HepG2 (cell line): ENCODE measurements around the gene KCND2. TPM values are rescaled to one million over a fixed set of nuclear protein-coding genes. Genes with fewer than 3 reads are reported as not detected.

ENCODE experiments used
- ATAC-seq: fragments of 200-7000 bp; cut with Tn5 transposase; 3 replicates; pipeline ENCODE4 v1.9.1; 2020; ENCODE audit warnings: mild to moderate bottlenecking, moderate library complexity
- BruUV-seq: library from RNA; stranded (reverse); fragments of 400-500 nt; replicated peaks from 2 replicates; lab custom pipeline; 2021; lab: Mats Ljungman, UMichigan
- CTCF ChIA-PET: fragments of 300-600 bp; formaldehyde crosslinking; extraction: SDS; loops from one replicate; lab custom pipeline; 2021; ENCODE audit warnings: low total read pairs, inconsistent platforms, low intra/inter-chr PET ratio; lab: Yijun Ruan, JAX
- POLR2A ChIA-PET: fragments of 350-600 bp; sonication (Branson Sonifier 250); formaldehyde crosslinking; loops from one replicate; lab custom pipeline; 2020; ENCODE audit warnings: antibody characterized with exemption, inconsistent platforms; lab: Yijun Ruan, JAX
- DNase-seq: peaks from one replicate; pipeline ENCODE4 v3.0.0-alpha.2; 2015; ENCODE audit warnings: low spot score
- FAIRE-seq: peaks from 3 replicates; lab custom pipeline; 2011; peaks lifted over from hg19 to GRCh38; lab: Jason Lieb, UNC
- H2AFZ ChIP-seq: one replicate; pipeline ENCODE4 v1.6.1; 2011; ENCODE audit warnings: low read length, inconsistent platforms
- H3K27ac ChIP-seq: fragments of 300-600 bp; 3 replicates; pipeline ENCODE4 v1.8.0; 2011; ENCODE audit warnings: mixed run types, mild to moderate bottlenecking, mixed read lengths, low read length, inconsistent platforms; ENCODE audit not compliant: insufficient read depth; ENCODE audit errors: extremely low read length
- H3K27me3 ChIP-seq, 2 experiments: fragments of 200-600 bp in 1 of 2; 2 replicates in 1 of 2; 3 replicates in 1 of 2; pipeline versions ENCODE4 v1.6.0 to v1.8.0; 2011; ENCODE audit warnings: low read length in 2 of 2, mild to moderate bottlenecking in 2 of 2, moderate library complexity in 2 of 2, inconsistent platforms in 1 of 2; ENCODE audit not compliant: insufficient read depth in 2 of 2, control insufficient read depth in 1 of 2
- H3K36me3 ChIP-seq, 2 experiments: fragments of 200-600 bp in 1 of 2; replicated peaks in 1 of 2; 2 replicates in 1 of 2; 3 replicates in 1 of 2; pipeline versions ENCODE4 v1.5.1 to v1.8.0; 2011; ENCODE audit warnings: low read length in 2 of 2, inconsistent platforms in 1 of 2; ENCODE audit not compliant: insufficient read depth in 2 of 2, control insufficient read depth in 1 of 2
- H3K4me1 ChIP-seq: 2 replicates; pipeline ENCODE4 v1.5.1; 2012; ENCODE audit warnings: low read length, inconsistent platforms; ENCODE audit not compliant: insufficient read depth
- H3K4me2 ChIP-seq: 2 replicates; pipeline ENCODE4 v1.6.0; 2011; ENCODE audit warnings: low read depth, low read length, inconsistent platforms
- H3K4me3 ChIP-seq, 3 experiments: fragments of 200-600 bp in 1 of 3; sonication (generic), shearing (Covaris generic) in 1 of 3; replicated peaks in 1 of 3; 2 replicates each; pipeline ENCODE4 v1.5.1; 2011 to 2016; ENCODE audit warnings: low read length in 3 of 3, inconsistent platforms in 2 of 3, low read depth in 2 of 3, mild to moderate bottlenecking in 2 of 3, control low read depth in 1 of 3, mixed read lengths in 1 of 3; ENCODE audit not compliant: insufficient read depth in 1 of 3
- H3K79me2 ChIP-seq: one replicate; pipeline ENCODE4 v1.6.1; 2011; ENCODE audit warnings: low read length, inconsistent platforms; ENCODE audit not compliant: insufficient read depth
- H3K9ac ChIP-seq: 2 replicates; pipeline ENCODE4 v1.6.0; 2011; ENCODE audit warnings: mild to moderate bottlenecking, low read depth, low read length, inconsistent platforms; ENCODE audit not compliant: insufficient read depth
- H3K9me3 ChIP-seq: 2 replicates; pipeline ENCODE4 v1.5.1; 2012; ENCODE audit warnings: mild to moderate bottlenecking, low read length
- H4K20me1 ChIP-seq: 2 replicates; pipeline ENCODE4 v1.6.0; 2011; ENCODE audit warnings: inconsistent platforms, mild to moderate bottlenecking, low read length, moderate library complexity; ENCODE audit not compliant: insufficient read depth
- ATRX ChIP-seq: sonication (generic); formaldehyde crosslinking; IDR thresholded peaks from 2 replicates; pipeline ENCODE4 v1.4.0; 2020; ENCODE audit warnings: missing genetic modification reagents, borderline replicate concordance
- ETV5 ChIP-seq: IDR thresholded peaks from 2 replicates; pipeline ENCODE4 v1.6.1; 2018; ENCODE audit warnings: missing biosample characterization, missing genetic modification reagents, inconsistent platforms, borderline replicate concordance
- KDM4B ChIP-seq: sonication (generic); formaldehyde crosslinking; IDR thresholded peaks from 2 replicates; pipeline ENCODE4 v1.4.0; 2020; ENCODE audit warnings: missing genetic modification reagents
- PRDM4 ChIP-seq: sonication (generic); formaldehyde crosslinking; IDR thresholded peaks from 2 replicates; pipeline ENCODE4 v1.9.0; 2021; ENCODE audit warnings: missing genetic modification reagents, borderline replicate concordance
- SMAD3 ChIP-seq: sonication (generic); formaldehyde crosslinking; IDR thresholded peaks from 2 replicates; pipeline ENCODE4 v1.4.0; 2020; ENCODE audit warnings: missing genetic modification reagents
- TFDP2 ChIP-seq: sonication (generic); formaldehyde crosslinking; IDR thresholded peaks from 2 replicates; pipeline ENCODE4 v1.4.0; 2020; ENCODE audit warnings: missing genetic modification reagents
- TMF1 ChIP-seq: sonication (generic); formaldehyde crosslinking; IDR thresholded peaks from 2 replicates; pipeline ENCODE4 v1.8.1; 2022; ENCODE audit warnings: low read depth, missing genetic modification reagents
- TP53 ChIP-seq: sonication (generic); formaldehyde crosslinking; conservative IDR thresholded peaks from 2 replicates; pipeline ENCODE4 v1.4.0; 2020; ENCODE audit warnings: missing genetic modification reagents
- YY1 ChIP-seq: IDR thresholded peaks from 2 replicates; pipeline ENCODE4 v1.6.1; 2011; ENCODE audit warnings: low read length, low read depth, moderate library complexity, mild to moderate bottlenecking; ENCODE audit not compliant: insufficient read depth, insufficient replicate concordance
- ZBTB46 ChIP-seq: sonication (generic); formaldehyde crosslinking; IDR thresholded peaks from 2 replicates; pipeline ENCODE4 v1.4.0; 2020; ENCODE audit warnings: mild to moderate bottlenecking, missing genetic modification reagents, borderline replicate concordance
- ZNF101 ChIP-seq: sonication (generic); formaldehyde crosslinking; IDR thresholded peaks from 2 replicates; pipeline ENCODE4 v1.4.0; 2020; ENCODE audit warnings: mild to moderate bottlenecking, low read depth, missing genetic modification reagents, borderline replicate concordance
- ZNF232 ChIP-seq: sonication (generic); formaldehyde crosslinking; IDR thresholded peaks from 2 replicates; pipeline ENCODE4 v1.4.0; 2020; ENCODE audit warnings: missing genetic modification reagents, borderline replicate concordance
- ZNF234 ChIP-seq: sonication (generic); formaldehyde crosslinking; conservative IDR thresholded peaks from 2 replicates; pipeline ENCODE4 v1.5.1; 2020; ENCODE audit warnings: mild to moderate bottlenecking, missing genetic modification reagents
- ZNF446 ChIP-seq: sonication (generic); formaldehyde crosslinking; IDR thresholded peaks from 2 replicates; pipeline ENCODE4 v1.5.0; 2020; ENCODE audit warnings: mild to moderate bottlenecking, missing genetic modification reagents
- ZNF598 ChIP-seq: sonication (generic); formaldehyde crosslinking; IDR thresholded peaks from 2 replicates; pipeline ENCODE4 v1.5.1; 2020; ENCODE audit warnings: mild to moderate bottlenecking, missing genetic modification reagents, borderline replicate concordance
- ZNF709 ChIP-seq: sonication (generic); formaldehyde crosslinking; IDR thresholded peaks from 2 replicates; pipeline ENCODE4 v1.5.0; 2020; ENCODE audit warnings: mild to moderate bottlenecking, missing genetic modification reagents
- ZNF761 ChIP-seq: sonication (generic); formaldehyde crosslinking; conservative IDR thresholded peaks from 2 replicates; pipeline ENCODE4 v1.4.0; 2020; ENCODE audit warnings: mild to moderate bottlenecking, missing genetic modification reagents
- ZNF800 ChIP-seq: sonication (generic); formaldehyde crosslinking; IDR thresholded peaks from 2 replicates; pipeline ENCODE4 v1.4.0; 2020; ENCODE audit warnings: missing genetic modification reagents
- WGBS: methylation state at CpG from one replicate; pipeline ENCODE4 v1.1.6; 2017; ENCODE audit warnings: low lambda C conversion rate; 5-methylcytosine and 5-hydroxymethylcytosine counted together
- in situ Hi-C: cut with HindIII; loops from 2 replicates; pipeline ENCODE4 v1.10.0; 2017; ENCODE audit warnings: low pct_unique_long_range_greater_than_20kb; ENCODE audit not compliant: extremely low pct_ligation_motif_present
- intact Hi-C: fragments of 100-400 bp; cut with micrococcal nuclease; formaldehyde crosslinking; loops from one replicate; pipeline ENCODE4 v1.10.0; 2022; ENCODE audit not compliant: unreplicated experiment
- polyA plus RNA-seq, 8 experiments: library from polyadenylated mRNA; depleted of rRNA in 3 of 8; stranded (reverse) in 7 of 8; unstranded in 1 of 8; fragments of >200 nt; fragmentation: Illumina TruSeq in 4 of 8; extraction: Trizol in 4 of 8; gene quantifications; 2 replicates each; pipeline versions ENCODE4 v1.2.1 to v1.2.3, GENCODE V29; 2011 to 2016; ENCODE audit warnings: low read depth in 4 of 8, missing spikeins in 1 of 8, mixed read lengths in 1 of 8; ENCODE audit not compliant: insufficient read depth in 1 of 8
- total RNA-seq, 5 experiments: library from RNA; depleted of rRNA; stranded (reverse); fragments of >200 nt; fragmentation: Illumina TruSeq; extraction: Trizol; gene quantifications; 2 replicates each; pipeline ENCODE4 v1.2.3, GENCODE V29; 2016; ENCODE audit warnings: low read depth in 1 of 5

Gene KCND2
- total and polyA plus RNA-seq, 2 of the 13 experiments (the other 11 are each of a cell fraction or from before 2014, with no cell fraction given): not detected

GRCh38 chr7:120588862-120589261, 315.9 kb downstream of the KCND2 start:
- no peak overlapping the region for H2AFZ ChIP-seq
- DNase-seq (no peak), ATAC-seq (no peak), FAIRE-seq (no peak)
- ChIA-PET POLR2A (no interaction called here), CTCF (no interaction called here)
- BruUV-seq: no TSS peak
- no peaks in the 10 kb centered on the region for H3K36me3 ChIP-seq
- no peaks in the 10 kb centered on the region for H4K20me1 ChIP-seq
- H3K27me3 ChIP-seq: no peaks in the 10 kb centered on the region
- 4% methylated on average over 2 of the region's 2 CpGs for WGBS
- no peaks in the 10 kb centered on the region for H3K4me1 ChIP-seq
- H3K79me2 ChIP-seq: no peaks in the 10 kb centered on the region
- H3K27ac ChIP-seq: no peak overlapping the region
- intact Hi-C loops (loop anchor here (5.0 kb wide), 1 partner anchor 88 kb away; no protein-coding TSS in a partner anchor), in situ Hi-C loops (no loop called here)
- no peaks in the 10 kb centered on the region for H3K9me3 ChIP-seq
- no peak overlapping the region for H3K4me2 ChIP-seq
- H3K4me3 ChIP-seq: no peak overlapping the region
- H3K9ac ChIP-seq: no peak overlapping the region
- TF ChIP-seq ZNF101 (CRISPR knock-in tag) (no peak), SMAD3 (CRISPR knock-in tag) (no peak), KDM4B (no peak), ZNF234 (CRISPR knock-in tag) (no peak), ZNF598 (CRISPR knock-in tag) (no peak), ZNF232 (no peak), ZBTB46 (no peak), TMF1 (CRISPR knock-in tag) (no peak), ZNF709 (CRISPR knock-in tag) (no peak), ZNF800 (CRISPR knock-in tag) (no peak), ZNF446 (no peak), PRDM4 (CRISPR knock-in tag) (no peak), ATRX (no peak), TP53 (CRISPR knock-in tag) (no peak), YY1 (no peak), ZNF761 (CRISPR knock-in tag) (no peak), TFDP2 (CRISPR knock-in tag) (no peak), ETV5 (CRISPR knock-in tag) (no peak)
